Uterine smooth muscle cell (primary cell): Measurements from ENCODE around the gene FPGS. TPM values are rescaled to one million over a fixed set of nuclear protein-coding genes. Genes with fewer than 3 reads are reported as not detected.

ENCODE experiments used
- total RNA-seq: library from RNA; depleted of rRNA; stranded (reverse); fragments of >200 nt; gene quantifications from 2 replicates; pipeline ENCODE4 v1.2.3, GENCODE V29; 2014

FPGS gene
- 62.2 and 69.2 TPM in 2 replicates for total RNA-seq

GRCh38 chr9:127802576-127803443 lies at the start of gene FPGS:
Gene FPGS, plus strand, starts transcription at chr9:127802882. Its CDS starts 43 bp downstream, at chr9:127802925.

DNA sequence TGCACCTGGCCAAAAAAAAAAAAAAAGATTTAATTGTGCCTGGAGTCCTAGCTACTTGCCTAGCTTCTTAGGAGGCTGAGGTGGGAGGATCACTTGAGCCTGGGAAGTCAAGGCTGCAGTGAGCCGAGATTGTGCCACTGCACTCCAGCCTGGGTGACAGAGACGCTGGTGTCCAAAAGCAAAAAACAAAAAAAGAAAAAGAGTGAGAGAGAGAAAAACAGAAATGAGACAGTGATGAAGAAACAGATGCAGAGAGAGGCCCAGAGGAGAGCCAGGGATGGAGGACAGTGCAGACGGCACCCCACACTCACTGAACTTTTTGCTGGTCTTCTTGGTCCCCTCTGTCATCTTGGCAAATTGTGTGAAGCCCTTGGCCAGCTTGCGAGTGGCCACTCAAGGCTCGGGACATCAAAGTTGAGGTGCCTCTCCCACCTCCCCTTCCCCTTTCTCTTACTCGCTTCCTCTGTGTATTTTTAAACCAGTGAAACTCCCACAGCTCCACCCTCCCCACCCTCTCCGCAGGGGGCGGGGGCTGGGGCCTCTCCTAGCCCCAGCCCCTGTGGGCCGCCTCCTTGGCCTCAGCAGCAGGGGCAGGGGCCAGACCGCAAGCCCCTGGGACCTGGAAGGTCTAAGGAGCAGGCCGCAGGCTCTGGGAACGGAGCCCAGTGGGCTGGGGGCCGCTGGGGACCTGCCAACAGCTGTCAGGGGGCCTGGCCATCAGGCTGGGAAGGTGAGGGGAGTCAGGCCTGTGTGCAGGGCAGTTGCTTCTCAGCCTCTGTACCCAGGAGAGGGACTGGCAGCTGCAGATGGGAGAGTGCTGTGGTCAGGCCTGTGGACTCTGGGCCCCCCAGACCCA lies 24.2 kb upstream of the FPGS start, which contains the start of gene SH2D3C:
Gene SH2D3C, minus strand, starts transcription at position 387 of the 856 bp plus-strand sequence. Its CDS starts 39 bp downstream, at position 348.

GRCh38 chr9:127785933-127786772 lies 16.5 kb upstream of the FPGS start, which contains the start of gene CDK9:
Gene CDK9, plus strand, starts transcription at chr9:127786034. Its CDS starts 115 bp downstream, at chr9:127786149.

GRCh38 chr9:127854184-127854806 lies 51.6 kb downstream of the FPGS start, which contains the start of gene ENG:
Gene ENG, minus strand, starts transcription at chr9:127854658. Its CDS starts 303 bp downstream, at chr9:127854355.

Other genes with a start within 250 kb of the FPGS start
- 58.5 and 64.5 TPM in 2 replicates for gene STXBP1, start 190.6 kb upstream of the FPGS start, total RNA-seq
- gene CFAP157, start 95.9 kb upstream of the FPGS start, total RNA-seq = under 0.01 TPM in 1 of 2 replicates, not detected in the other
- 19.7 and 21.7 TPM in 2 replicates for gene PTRH1, start 87.2 kb upstream of the FPGS start, total RNA-seq
- gene TTC16, start 86.8 kb upstream of the FPGS start, total RNA-seq = 0.11 TPM in 1 of 2 replicates, not detected in the other
- 2.6 and 2.7 TPM in 2 replicates for gene TOR2A, start 67.6 kb upstream of the FPGS start, total RNA-seq
- gene SH2D3C, start 24.2 kb upstream of the FPGS start, total RNA-seq = 0.11 and 0.25 TPM in 2 replicates
- gene CDK9, start 16.8 kb upstream of the FPGS start, total RNA-seq = 44.3 and 46.0 TPM in 2 replicates
- 5.8 and 7.1 TPM in 2 replicates for gene ENG, start 51.8 kb downstream of the FPGS start, total RNA-seq
- 15.1 and 15.2 TPM in 2 replicates for gene AK1, start 74.8 kb downstream of the FPGS start, total RNA-seq
- 26.1 and 29.6 TPM in 2 replicates for gene ST6GALNAC6, start 96.7 kb downstream of the FPGS start, total RNA-seq
- gene ST6GALNAC4, start 114.2 kb downstream of the FPGS start, total RNA-seq = 19.5 and 21.9 TPM in 2 replicates
- 1.2 and 3.1 TPM in 2 replicates for gene PIP5KL1, start 127.9 kb downstream of the FPGS start, total RNA-seq
- 13.0 and 14.3 TPM in 2 replicates for gene DPM2, start 135.0 kb downstream of the FPGS start, total RNA-seq
- gene EEIG1, start 178.1 kb downstream of the FPGS start, total RNA-seq = 10.2 and 15.0 TPM in 2 replicates